ENCODE measurements around the gene CISH.

Gene CISH

GRCh38 chr3:50608278-50608677 lies 3.3 kb downstream of the CISH start:
- H3K4me3 ChIP-seq (replicated peaks; ENCODE audit: insufficient read depth, low read length) = no peak overlapping the region
- H3K27ac ChIP-seq (replicated peaks) = no peak overlapping the region
- DNase-seq (ENCODE audit: low read depth in 1 of 2, low spot score in 1 of 2) = no peak
- no peak for TF ChIP-seq GABPA (IDR thresholded peaks at IDR 0.05; ENCODE audit: low read depth)
- no peak for TF ChIP-seq REST (IDR thresholded peaks at IDR 0.05; ENCODE audit: insufficient replicate concordance, low read depth)
- no peak for TF ChIP-seq POLR2AphosphoS5 (IDR thresholded peaks at IDR 0.05; ENCODE audit: low read depth)
- TF ChIP-seq SPI1 (IDR thresholded peaks at IDR 0.05; ENCODE audit: borderline replicate concordance, low read depth) = no peak
- TF ChIP-seq CTCF (IDR thresholded peaks at IDR 0.05; ENCODE audit: insufficient read depth, low read length) = no peak
- H3K27me3 ChIP-seq (ENCODE audit: insufficient read depth, poor library complexity, severe bottlenecking) = no peaks in the 10 kb centered on the region

- TF ChIP-seq POLR2AphosphoS5 (IDR thresholded peaks at IDR 0.05; ENCODE audit: low read depth) (no peak), GABPA (IDR thresholded peaks at IDR 0.05; ENCODE audit: low read depth) (no peak), REST (IDR thresholded peaks at IDR 0.05; ENCODE audit: insufficient replicate concordance, low read depth) (no peak), CTCF (IDR thresholded peaks at IDR 0.05; ENCODE audit: insufficient read depth, low read length) (no peak), SPI1 (IDR thresholded peaks at IDR 0.05; ENCODE audit: borderline replicate concordance, low read depth) (no peak)
- Histone ChIP-seq H3K27me3 (ENCODE audit: insufficient read depth, poor library complexity, severe bottlenecking) (no peaks in the 10 kb centered on the region), H3K27ac (replicated peaks) (no peak overlapping the region), H3K4me3 (replicated peaks; ENCODE audit: insufficient read depth, low read length) (no peak overlapping the region)
- DNase-seq (ENCODE audit: low read depth in 1 of 2, low spot score in 1 of 2) = no peak
These were observed 4.1 kb downstream of the CISH start for GRCh38 chr3:50607271-50608091.

- no peak overlapping the region for H3K4me3 ChIP-seq (replicated peaks; ENCODE audit: insufficient read depth, low read length)
- TF ChIP-seq CTCF (IDR thresholded peaks at IDR 0.05; ENCODE audit: insufficient read depth, low read length) (no peak), REST (IDR thresholded peaks at IDR 0.05; ENCODE audit: insufficient replicate concordance, low read depth) (no peak), GABPA (IDR thresholded peaks at IDR 0.05; ENCODE audit: low read depth) (no peak), SPI1 (IDR thresholded peaks at IDR 0.05; ENCODE audit: borderline replicate concordance, low read depth) (no peak), POLR2AphosphoS5 (IDR thresholded peaks at IDR 0.05; ENCODE audit: low read depth) (no peak)
- H3K27ac ChIP-seq (replicated peaks) = peak overlapping the region; percentile 53
- DNase-seq (ENCODE audit: low read depth in 1 of 2, low spot score in 1 of 2) = no peak
- H3K27me3 ChIP-seq (ENCODE audit: insufficient read depth, poor library complexity, severe bottlenecking) = no peaks in the 10 kb centered on the region
These were observed 5.0 kb downstream of the CISH start for GRCh38 chr3:50606596-50606995.

Measured in HL-60 (cell line).